ENCODE data around the gene HS3ST1.
A peak's percentile ranks its signal among the peaks of the same experiment; 100 is the strongest.

The HS3ST1 gene

DNA sequence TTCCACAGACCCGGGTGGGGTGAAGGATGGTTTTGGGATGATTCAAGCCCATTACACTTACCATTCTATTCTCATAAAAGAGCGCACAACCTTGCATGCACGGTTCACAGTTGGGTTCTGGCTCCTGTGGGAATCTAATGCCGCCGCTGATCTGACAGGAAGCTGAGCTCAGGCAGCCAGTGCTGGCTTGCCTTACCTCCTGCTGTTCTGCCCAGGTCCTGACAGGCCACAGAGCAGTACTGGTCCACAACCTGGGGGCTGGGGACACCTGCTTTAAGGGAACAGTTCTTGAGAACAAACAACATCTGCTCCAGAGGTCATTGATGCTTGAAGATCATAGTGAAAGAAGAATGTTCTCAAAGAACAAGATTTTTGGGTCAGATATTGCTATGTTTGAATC lies 8.0 kb upstream of the HS3ST1 start:
- DNase-seq: no peak
- intact Hi-C loops (cut with DNase I): no loop called here

DNA sequence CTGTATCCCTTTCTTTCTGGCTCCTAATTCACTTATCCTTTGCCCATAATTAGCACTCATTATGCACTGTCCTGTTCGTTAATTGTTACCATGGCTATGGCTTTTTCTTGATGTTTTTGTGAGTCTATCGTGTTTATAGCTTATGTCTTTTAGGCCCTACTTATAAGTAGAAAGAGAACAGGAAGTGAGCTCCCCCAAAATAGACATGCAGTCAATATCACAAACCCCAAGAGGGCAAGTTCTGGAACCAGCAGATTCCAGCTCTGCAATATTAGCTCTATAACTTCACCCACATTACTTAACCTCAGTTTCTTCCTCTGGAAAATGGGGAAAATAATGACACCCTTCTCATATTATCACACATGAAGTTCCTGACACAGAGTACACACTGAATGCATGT lies 7.4 kb upstream of the HS3ST1 start:
- intact Hi-C loops (cut with DNase I): no loop called here
- no peak for DNase-seq

DNA sequence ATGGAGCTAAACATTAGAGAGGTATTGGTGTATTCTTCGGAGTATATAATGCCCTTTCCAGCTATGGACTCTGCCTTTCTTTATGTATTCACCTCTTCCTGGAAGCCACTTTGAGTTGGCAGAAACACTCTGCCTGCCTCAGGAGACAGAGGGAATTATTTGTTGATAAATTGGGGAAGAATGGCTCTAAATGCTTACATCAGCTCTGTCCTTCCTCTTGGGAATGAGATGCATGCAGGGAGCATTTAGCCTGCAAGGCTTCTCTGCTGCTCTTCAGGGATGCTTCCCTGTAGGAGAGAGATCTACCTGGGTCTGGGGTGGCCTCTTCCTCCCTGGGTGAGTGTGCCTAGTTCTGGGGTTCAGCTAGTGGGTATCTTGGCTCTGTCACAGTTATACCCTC lies 6.9 kb upstream of the HS3ST1 start:
- DNase-seq: no peak
- intact Hi-C loops (cut with DNase I): no loop called here

DNA sequence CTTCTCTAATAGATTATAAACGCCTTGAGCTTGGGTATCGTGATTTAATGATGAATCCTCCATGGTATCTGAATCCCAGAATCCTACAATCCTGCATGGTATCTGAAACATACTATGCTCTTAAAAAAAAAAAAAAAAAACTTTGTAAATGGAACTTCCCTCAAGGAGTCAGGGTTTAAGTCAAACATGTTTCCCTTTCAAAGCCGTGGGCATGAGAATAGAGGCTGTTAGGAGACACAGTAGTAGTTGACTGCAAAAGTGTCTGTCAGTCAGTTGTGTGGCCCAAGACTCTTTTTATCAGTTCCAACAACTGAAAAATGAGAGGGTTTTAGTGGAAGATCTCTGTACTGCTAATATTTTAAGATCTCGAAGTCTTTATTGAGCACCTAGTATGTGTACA lies 2.4 kb upstream of the HS3ST1 start:
- DNase-seq: no peak
- intact Hi-C loops (cut with DNase I): no loop called here

DNA sequence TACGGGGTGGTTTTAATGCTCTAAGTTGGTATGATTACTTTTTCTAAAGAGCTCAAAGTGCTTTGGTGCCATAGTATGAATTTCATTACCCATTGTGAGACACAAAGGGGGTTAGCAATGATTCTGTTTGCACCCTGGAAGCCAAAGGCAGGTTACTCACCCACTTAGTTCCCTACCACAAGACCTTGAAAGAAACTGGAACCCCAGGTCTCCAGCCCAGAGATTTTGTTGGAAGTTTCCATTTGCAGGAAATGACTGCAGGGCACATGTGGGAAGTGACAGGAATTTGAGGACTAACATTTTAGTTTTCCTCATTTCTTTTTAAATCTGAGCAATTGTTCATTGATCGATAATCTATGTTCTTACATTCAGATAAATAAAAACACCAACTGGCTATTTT lies 1.8 kb upstream of the HS3ST1 start:
- intact Hi-C loops (cut with DNase I): no loop called here
- no peak for DNase-seq

DNA sequence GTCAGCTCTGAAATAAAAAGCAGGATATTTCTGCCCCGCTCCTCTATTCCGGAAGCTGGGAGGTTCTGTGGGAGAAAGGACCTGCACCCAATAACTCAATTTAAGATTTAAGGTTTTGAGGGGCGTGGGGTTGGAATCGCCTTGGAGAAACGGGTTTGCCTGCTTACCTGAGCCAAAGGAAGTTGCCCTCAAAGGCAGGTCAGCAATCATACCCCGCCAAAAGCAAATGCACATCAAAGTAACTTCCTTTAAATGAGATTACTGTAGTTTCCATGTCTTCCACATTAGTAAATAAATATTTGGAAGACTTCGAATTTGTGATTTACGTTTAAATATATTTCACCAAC lies 978 bp upstream of the HS3ST1 start:
- intact Hi-C loops (cut with DNase I): no loop called here
- no peak for DNase-seq

DNA sequence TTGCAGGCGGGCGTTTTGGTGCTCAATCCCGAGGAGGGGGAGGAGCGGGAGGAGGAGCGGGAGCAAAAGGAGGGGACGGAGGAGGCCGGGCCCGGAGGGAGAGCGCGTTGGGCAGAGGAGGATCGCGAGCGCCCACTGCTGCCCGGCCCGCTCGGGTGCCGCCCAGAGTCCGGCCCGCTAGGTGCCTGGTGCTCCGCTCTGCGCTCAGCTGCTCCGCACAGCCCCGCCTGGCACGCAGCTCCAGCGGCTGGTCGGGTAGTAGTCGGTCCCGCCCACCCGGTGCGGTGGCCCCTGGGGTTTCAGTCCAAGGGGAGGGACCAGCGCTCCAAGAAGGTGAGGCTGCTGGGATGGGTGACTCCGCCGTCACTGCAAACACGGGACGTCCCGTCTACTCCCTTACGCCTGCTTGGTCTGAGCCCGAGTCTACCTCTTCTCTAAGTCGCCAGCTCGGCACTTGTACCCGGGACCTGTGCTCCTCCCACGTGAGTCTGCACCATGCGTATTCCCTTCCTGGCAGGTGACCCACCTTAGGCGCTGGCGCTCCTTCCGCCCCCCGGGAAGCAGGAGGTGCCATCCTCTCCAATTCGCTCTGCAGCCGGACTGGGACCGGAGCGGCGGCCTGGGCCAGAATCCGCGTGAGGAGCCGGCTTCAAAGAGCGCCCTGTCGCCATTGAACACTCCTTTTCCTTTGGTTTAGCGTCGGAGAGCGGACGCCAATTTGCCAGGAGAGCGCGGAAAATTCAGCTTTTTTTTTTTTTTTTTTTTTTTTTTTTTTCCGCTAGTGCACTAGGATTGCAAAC lies 405 bp upstream of the HS3ST1 start:
- intact Hi-C loops (cut with DNase I): no loop called here
- DNase-seq: peak in 41 of 42 donors; percentile 21 to 81 (median 66)

DNA sequence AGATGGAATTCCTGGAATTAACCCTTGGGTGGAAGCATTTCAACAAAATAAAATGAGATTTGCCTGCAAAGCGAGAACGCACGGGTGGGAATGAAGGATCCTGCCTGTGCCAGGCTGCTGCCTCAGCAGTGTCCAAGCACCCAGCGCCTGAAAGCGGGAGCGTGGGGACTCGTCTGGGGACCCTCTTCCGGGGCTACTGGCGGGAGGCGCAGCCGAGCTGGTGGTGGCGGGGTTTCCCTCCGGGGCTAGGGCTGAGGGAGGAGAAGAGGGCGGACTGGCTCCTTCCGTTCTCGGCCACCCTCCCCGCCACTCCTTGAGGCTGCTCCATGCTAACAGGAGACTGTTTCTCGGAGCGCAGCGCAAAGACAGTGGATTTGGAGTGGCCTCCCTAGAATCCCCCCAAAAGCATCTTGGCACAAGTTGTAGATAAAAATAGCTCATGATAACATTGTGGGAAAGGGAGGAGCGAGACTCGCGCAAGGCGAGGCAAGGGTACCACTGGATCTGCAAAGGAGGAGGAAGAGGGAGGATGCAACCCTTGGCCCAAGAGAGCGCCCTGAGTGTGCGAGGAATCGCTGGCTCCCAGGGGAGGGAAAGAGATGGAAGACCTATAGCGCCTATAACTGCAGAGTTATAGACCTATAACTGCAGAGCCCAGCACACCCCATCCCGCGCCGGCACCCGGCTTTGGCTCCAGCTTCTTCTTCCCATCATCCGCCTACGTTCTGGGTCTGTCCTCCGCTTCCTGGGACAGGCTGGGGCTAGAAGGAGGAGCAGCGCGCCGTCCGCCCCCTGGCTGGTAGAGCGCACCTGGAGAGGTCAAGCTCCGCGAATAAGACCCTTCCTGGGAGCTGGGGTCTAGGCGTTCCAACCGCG lies 1.3 kb downstream of the HS3ST1 start:
- intact Hi-C loops (cut with DNase I): no loop called here
- DNase-seq: peak in 8 of 42 donors; percentile 7 to 31 (median 14)

DNA sequence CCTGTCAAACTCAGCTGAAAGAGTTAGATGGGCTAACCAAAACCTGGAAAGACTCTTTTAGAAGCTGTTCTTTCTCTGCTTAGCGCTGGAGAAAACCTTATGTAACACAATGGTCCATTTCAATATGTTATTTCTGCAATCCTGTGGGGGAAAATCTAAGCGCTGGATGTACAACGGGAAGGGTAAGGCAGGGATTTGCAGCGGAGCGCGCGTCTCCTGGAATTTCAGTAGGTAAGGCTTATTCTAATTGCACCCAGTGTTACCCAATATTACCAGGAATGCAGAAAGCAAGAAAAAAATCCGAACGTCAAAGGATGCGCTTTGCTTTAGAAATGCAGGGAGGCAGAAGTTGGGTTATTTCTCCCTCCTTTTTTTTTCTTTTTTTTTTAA lies 2.0 kb downstream of the HS3ST1 start:
- intact Hi-C loops (cut with DNase I): no loop called here
- peak in 5 of 42 donors; percentile 13 to 33 (median 18) for DNase-seq

DNA sequence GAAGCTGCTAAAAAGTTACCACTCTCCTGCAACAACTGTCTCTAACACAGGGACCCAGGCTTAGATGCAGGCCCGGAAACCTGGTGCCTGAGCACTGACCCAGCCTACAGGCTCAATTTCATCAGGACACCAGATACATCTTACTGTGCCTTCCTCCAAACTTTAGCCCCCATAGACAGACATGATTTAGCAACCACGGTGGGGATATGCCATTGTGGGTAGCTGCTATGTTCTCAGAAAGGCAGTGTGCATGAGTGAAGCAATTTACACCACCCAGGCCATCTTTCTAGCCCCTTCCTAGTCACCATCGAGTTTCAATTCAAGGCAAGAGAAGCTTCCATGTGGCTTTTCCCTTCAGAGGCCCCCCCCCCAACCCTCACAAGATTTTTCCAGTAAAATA lies 2.7 kb downstream of the HS3ST1 start:
- intact Hi-C loops (cut with DNase I): no loop called here
- DNase-seq: no peak

DNA sequence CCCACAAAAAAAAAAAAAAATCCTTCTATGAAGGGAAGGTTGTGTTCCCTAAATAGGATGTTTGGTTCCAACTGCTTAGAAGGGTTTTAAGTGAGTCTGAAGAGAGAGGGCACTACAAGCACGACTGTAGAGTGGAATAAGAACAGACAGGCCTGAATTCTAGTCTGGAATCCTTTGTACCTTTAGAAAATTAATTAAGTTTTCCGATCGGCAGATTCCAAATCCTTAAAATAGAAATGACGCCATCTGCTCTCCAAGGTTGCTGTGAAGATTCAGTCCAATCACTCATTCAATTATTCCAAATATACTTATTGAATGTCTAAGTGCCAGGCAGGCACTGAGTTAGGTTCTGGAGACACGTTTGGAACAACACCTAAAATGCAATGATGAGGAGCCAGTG lies 3.8 kb downstream of the HS3ST1 start:
- DNase-seq: no peak
- intact Hi-C loops (cut with DNase I): no loop called here

DNA sequence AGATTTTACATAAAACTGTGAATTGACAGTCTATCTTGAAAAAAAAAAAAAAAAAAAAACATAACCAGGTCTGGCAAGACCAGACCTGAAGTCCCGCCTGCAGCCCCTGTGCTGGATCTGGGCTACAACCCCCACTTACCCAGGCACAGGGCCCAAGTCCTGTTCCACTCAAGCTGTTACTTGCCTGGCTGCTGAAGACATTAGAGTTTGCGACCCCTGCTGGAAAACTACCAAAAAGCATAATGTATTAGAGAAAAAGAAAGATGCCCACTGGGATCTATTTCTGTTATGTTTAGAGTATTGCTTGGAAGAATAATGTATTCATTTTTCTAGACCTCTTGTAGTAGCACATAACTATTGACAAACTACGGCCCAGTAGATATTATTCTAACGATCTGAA lies 4.7 kb downstream of the HS3ST1 start:
- intact Hi-C loops (cut with DNase I): no loop called here

DNA sequence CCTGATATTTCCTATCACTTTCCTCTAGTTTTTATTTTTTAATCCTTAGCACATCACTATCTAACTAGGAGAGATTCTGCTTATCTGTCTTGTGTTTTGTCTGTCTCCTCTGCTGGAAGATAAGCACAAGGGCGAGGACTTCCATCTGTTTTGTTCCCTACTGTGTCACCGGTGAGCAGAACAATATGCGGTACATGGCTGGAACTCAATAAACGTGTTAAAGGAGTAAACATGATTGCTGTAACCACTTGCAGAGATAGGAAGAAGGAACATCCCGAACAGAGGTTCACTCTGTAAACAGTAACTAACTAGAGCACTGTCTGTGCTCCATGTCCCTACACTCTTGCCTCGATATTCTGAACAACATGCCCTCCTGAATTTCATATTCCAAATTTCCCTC lies 5.2 kb downstream of the HS3ST1 start:
- no peak for DNase-seq
- intact Hi-C loops (cut with DNase I): no loop called here

More for the DNA sequence above, 4.7 kb downstream of the HS3ST1 start:
- DNase-seq: peak in 11 of 42 donors; percentile 20 to 57 (median 34)

DNA sequence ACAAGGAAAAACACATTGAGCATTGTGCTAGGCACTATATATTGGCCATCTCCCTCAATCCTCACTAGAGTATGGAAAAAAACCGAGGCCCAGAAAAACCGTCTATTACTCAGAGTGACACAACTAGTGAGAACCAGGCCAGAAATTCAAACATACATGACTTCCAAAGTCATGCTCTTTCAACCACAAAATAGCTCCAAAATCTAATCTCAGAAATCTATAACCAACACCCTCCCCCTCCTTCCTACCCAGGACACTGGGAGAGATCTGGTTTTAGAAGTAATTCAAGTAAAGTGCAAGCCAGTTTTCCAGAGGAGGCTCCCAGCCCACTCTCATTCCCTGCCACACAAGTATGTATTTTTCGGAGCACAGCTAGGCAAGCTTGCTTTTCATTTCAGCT lies 7.6 kb downstream of the HS3ST1 start:
- peak in 1 of 42 donors; percentile 13 for DNase-seq
- intact Hi-C loops (cut with DNase I): no loop called here

DNA sequence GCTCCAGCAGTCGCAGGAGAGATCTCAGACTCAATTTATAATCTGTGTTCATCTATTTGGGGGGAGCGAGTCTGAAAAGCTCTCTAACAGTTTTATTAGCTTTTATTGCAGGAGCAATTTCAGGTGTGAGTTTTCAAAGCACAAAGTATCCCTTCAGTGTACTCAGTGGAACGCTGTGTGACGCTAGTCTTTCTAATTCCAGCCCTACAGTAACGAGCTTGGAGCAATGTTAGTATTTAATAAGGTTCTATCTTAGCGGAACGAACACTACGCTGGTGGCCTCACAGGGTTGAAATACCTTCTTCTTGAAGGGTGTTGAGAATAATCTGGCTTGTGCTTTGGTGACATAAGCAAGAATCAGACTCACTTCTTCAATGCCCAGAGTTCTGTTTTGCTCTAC lies 8.4 kb downstream of the HS3ST1 start:
- intact Hi-C loops (cut with DNase I): no loop called here
- no peak for DNase-seq

DNA sequence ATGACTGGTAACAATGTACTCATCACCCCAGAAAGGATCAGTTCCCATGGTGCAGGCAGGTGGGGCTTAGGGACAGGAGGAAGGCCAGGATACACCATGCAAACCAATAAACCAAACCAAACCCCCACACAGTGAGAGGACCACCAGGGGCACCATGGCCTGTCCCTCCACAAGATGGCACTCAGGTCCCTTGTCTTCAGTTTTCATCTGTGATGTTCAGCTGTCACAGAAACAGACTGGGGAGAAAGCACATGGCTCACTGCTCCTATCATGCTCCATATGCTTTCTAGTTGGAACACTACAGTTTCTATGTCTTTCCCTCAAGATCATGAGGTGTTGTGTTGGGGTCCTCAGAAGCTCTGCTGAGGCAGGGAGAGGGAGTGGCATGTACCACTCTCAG lies 10.1 kb downstream of the HS3ST1 start:
- DNase-seq: no peak
- intact Hi-C loops (cut with DNase I): no loop called here

DNA sequence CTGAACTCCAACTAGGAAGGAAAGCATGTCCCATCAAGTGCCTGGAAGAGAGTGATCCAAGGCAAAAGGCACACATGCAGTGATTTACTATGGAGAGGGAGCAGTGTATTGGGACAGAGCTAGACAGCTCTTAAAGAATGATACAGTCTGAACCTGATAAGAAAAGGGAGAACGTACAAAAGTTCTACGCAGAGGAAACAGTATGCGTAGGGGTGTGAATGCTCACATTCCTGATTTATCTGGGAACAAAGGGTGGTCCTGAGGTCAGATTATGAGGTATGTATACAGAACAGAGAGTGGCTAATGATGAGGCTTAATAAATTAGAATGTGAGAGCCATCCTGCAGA lies 12.0 kb downstream of the HS3ST1 start:
- intact Hi-C loops (cut with DNase I): no loop called here
- DNase-seq: no peak

DNA sequence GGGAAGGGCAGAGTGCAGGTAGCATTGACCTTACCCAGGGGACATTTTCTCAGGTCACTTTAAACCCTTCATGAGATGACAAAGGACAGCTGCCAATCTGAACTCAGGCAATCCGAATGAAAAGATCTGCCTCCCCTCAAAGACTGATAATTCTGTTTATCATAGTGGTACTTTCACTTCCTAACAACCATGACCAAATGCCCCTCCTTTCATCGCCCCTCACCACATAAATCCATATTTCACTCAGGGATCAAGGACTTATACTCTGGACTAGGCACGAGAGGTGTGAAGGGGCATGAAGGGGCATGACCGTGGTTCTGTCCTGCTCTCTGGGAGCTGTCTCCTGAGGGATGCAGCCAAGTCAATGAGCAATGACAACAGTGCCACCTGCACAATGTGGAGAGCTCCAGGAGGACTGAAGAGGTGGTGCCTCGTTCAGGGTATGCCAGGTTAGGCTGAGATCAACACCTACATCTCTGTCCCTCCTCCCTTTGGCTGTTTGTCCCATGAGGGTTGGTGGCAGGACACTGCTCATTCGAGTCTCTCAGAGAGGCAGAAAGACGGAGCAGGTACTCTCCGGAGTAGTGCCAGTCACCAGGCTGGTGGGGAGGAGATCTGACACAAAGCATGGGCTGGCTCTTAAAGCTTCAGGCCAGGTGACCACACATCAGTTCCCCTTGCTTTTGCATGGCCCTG lies 12.5 kb downstream of the HS3ST1 start:
- intact Hi-C loops (cut with DNase I): no loop called here
- no peak for DNase-seq

DNA sequence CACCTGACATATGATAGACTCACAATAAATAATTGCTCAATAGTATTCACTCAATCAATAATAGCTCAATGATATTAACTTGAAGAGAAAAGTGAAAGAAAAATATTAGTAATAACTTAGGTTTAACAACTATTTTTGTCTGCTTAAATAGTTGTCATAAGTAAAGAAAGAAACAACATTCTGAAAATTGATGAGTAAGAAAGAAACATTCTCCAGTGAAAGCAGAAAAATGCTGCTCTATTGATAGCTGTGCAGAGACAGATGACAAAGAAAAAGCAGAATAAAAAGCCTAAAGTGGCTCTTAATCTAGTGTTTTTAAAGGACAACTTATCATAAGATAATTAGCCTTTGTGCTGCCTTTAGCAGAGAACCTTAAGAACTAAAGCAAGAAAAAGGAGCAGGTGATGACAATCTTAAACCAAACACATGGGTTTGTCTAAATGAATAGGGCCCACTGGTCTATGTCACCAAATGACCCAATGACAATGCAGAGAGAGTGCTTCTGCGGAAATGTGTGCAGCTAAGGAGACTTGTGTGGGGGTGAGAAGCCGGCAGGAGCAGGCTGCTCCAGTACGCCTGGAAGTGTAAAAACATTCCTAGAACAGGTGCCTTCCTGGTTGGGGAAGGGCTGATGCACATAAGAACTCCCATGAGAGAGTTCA lies 13.2 kb downstream of the HS3ST1 start:
- no peak for DNase-seq
- intact Hi-C loops (cut with DNase I): no loop called here

DNA sequence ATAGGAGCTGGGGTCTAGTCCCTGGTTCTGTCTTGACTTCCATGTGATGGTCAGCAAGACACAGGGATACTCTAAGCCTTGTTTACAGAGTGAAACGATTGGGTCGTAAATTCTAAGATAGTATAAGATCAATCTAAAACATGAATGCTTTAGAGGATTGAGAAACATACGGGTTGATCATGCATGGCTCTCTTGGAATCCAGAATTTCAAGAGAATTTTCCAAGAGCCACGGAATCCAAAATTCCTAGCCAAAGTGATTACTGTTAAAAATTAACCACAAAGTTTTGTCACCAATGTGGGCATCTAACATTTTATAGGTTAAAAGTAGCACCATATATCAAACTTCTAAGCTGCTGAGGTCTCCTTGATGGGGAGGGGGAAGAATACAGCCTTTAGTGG lies 16.5 kb downstream of the HS3ST1 start:
- intact Hi-C loops (cut with DNase I): no loop called here
- DNase-seq: no peak
